Upper lobe of left lung (tissue), 4 donors: ENCODE measurements around the gene CAPN7.

Experiments used
- EP300 ChIP-seq, 4 donors: sonication (generic); formaldehyde crosslinking; IDR thresholded peaks; one replicate each; pipeline ENCODE4 v1.5.1; 2017; ENCODE audit warnings: antibody characterized with exemption in 4 of 4, control low read depth in 2 of 4
- POLR2A ChIP-seq, 4 donors: fragments of 450-650 bp; IDR thresholded peaks; one replicate each; pipeline ENCODE4 v1.5.1; 2016 to 2017; ENCODE audit warnings: antibody characterized with exemption in 4 of 4, mild to moderate bottlenecking in 2 of 4
- POLR2AphosphoS5 ChIP-seq, 2 donors: sonication (generic); formaldehyde crosslinking; IDR thresholded peaks; one replicate each; pipeline ENCODE4 v1.5.1; 2017; ENCODE audit warnings: antibody characterized with exemption in 2 of 2
- TF ChIP-seq, protein P1 (sequence below), 6 experiments: fragments of 450-650 bp in 4 of 6; fragments of 200-600 bp in 2 of 6; sonication (generic) in 2 of 6; IDR thresholded peaks; one replicate each; pipeline ENCODE4 v1.5.1; 2016 to 2019; ENCODE audit warnings: antibody characterized with exemption in 6 of 6

DNA sequence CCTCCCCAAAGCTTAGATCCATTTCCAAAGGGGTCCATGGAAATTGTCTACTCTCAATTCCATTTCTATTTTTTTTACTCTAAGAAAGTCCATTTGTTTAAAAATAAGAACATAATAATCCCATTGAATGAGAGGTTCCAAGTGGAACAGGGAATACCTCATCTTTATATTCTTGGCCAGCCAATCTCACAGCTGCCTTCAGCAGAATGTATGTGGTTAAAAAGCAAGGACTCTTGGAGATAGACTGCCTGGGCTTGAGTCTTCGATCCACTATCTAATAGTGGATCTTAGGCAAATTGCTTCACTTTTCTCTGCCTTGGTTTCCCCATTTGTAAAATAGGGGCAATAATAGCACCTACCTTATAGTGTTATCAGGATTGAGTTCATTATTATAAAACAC lies 24.5 kb upstream of the CAPN7 start:
- TF ChIP-seq POLR2AphosphoS5 (IDR thresholded peaks at IDR 0.05) = no peak
- TF ChIP-seq, protein P1, sequence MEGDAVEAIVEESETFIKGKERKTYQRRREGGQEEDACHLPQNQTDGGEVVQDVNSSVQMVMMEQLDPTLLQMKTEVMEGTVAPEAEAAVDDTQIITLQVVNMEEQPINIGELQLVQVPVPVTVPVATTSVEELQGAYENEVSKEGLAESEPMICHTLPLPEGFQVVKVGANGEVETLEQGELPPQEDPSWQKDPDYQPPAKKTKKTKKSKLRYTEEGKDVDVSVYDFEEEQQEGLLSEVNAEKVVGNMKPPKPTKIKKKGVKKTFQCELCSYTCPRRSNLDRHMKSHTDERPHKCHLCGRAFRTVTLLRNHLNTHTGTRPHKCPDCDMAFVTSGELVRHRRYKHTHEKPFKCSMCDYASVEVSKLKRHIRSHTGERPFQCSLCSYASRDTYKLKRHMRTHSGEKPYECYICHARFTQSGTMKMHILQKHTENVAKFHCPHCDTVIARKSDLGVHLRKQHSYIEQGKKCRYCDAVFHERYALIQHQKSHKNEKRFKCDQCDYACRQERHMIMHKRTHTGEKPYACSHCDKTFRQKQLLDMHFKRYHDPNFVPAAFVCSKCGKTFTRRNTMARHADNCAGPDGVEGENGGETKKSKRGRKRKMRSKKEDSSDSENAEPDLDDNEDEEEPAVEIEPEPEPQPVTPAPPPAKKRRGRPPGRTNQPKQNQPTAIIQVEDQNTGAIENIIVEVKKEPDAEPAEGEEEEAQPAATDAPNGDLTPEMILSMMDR (IDR thresholded peaks at IDR 0.05) = no peak
- no peak for TF ChIP-seq EP300 (IDR thresholded peaks at IDR 0.05)
- TF ChIP-seq POLR2A (IDR thresholded peaks at IDR 0.05) = no peak
